Mammary microvascular endothelial cell (primary cell): ENCODE measurements around the gene WDR54. TPM values are rescaled to one million over a fixed set of nuclear protein-coding genes. Genes with fewer than 3 reads are reported as not detected.

Source experiments
- total RNA-seq: library from RNA; depleted of rRNA; stranded (reverse); fragments of >200 nt; gene quantifications from 2 replicates; pipeline ENCODE4 v1.2.3, GENCODE V29; 2015

WDR54 gene, protein sequence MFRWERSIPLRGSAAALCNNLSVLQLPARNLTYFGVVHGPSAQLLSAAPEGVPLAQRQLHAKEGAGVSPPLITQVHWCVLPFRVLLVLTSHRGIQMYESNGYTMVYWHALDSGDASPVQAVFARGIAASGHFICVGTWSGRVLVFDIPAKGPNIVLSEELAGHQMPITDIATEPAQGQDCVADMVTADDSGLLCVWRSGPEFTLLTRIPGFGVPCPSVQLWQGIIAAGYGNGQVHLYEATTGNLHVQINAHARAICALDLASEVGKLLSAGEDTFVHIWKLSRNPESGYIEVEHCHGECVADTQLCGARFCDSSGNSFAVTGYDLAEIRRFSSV
- 27.2 and 30.3 TPM in 2 replicates for total RNA-seq

DNA sequence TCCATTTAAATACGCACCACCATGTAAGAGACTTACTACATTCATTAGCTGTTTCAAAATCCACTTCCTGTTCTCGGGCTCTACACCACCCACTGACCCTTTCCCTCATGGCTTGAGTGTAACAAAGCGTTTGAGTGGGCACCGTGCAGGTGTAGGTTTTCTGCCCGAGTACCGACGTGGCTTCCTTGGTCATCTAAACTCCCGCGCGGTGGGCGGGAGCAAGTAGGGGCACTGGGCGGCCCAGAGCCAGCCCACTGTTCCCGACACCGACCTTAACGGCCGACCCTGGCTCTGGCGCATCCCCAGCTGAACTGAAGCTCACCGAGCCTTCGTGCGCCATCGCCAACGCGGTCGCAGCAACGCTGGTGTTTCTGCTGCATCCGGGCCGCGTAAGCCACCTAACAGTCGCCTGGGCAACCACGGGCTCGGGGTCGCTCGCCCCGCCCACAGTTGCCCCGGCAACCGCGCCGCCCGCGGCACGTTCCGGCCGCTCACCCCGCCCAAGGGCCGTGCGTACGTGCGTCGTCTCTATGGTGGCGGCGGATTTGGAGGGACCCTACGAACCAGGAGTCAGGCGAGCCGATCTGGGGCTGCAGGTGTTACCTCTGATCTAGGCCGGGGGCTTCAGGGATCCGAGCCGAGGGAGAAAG is at the start of gene WDR54, which contains the start of gene C2orf81:
TSS of gene WDR54 (plus strand) at position 510 of the 650 bp plus-strand sequence. CDS start 424 bp downstream, outside the sequence.
TSS of gene C2orf81 (minus strand) at position 399 of the 650 bp plus-strand sequence. CDS start at position 340, 59 bp downstream.

DNA sequence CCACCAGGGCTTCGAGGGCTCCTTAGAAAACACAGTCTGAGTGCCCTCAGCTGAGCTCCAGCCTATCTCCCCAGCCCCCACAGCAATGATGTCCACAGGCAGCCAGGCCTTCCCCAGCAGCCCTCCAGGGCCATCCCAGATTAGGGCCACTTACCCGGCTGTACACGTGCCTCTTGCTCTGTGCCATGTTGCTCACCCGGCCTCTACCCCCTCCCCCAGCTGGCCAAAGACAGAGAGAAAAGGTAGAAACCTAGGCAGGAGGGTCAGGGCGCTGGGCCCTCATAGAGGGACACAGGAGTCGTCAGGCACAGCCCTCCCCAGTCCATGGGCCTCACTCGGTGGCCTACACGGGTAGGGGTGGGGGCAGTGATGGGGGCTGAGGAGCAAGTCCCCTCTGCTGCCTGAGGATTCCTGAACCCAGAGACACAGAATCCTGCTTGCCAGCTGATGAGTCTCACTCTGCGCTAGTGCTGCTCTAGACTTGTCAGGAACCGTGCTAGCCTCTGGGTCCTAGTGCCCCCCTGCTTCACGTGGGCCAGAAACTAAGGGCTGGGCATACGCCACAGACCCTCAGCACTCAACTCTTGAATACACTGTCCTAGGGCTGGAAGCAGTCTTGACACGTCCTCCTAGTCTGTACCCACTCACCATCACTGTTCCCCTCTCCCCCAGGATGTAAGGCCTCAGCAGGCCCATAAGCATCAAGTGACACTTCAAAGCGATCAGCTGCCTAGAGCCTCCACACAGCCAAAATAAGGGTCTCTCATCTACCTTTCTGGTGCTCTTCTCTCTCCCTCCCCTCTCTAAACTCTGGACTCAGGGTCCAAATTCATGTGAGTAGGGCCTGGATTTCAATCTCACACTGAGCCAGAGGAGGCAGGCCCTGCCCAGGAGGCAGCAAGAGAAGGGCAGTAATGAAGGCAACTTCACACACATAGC is 41.4 kb upstream of the WDR54 start, which contains the start of gene DCTN1:
TSS of gene DCTN1 (minus strand) at position 461 of the 939 bp plus-strand sequence. CDS start at position 187, 274 bp downstream.

DNA sequence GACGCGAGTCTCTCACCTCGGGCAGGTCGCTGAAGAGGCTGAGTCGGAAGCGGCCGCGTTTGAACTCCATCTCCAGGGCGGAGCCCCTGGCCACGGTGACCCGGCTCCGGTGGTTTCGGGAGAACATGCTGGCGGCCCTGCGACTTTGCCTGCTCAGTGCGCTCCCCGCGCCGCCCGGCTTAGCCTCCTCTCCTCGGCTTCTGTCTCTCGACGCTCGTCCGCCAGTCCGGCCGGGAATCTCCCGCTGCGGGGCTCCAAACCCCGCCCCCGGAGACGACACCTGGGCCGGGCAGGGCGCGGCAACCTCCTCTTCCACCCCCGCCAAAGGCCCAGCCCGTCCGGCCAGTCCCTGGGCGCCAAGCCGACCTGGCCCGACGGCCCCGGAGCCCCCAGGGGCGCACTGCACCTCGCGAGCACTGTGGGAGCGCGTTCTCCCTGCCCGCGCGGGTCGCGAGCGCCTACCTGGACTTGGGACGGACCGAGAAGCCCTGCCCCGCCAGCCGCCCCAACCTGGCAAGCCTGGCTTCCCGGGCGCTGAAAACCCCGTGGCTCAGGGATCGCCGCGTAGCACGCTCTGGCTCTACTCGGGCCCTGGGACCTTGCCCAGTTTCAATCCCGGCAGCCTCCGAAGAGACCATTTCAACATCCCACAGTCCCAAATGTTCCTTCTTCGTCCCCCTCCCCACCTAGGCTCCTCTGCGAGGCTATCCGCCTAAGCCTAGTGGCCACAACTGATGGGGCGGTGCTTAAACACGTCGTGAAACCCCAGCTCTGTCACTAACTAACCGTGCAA is 20.4 kb downstream of the WDR54 start, which contains the start of gene RTKN:
TSS of gene RTKN (minus strand) at position 248 of the 793 bp plus-strand sequence. CDS start at position 127, 121 bp downstream.

DNA sequence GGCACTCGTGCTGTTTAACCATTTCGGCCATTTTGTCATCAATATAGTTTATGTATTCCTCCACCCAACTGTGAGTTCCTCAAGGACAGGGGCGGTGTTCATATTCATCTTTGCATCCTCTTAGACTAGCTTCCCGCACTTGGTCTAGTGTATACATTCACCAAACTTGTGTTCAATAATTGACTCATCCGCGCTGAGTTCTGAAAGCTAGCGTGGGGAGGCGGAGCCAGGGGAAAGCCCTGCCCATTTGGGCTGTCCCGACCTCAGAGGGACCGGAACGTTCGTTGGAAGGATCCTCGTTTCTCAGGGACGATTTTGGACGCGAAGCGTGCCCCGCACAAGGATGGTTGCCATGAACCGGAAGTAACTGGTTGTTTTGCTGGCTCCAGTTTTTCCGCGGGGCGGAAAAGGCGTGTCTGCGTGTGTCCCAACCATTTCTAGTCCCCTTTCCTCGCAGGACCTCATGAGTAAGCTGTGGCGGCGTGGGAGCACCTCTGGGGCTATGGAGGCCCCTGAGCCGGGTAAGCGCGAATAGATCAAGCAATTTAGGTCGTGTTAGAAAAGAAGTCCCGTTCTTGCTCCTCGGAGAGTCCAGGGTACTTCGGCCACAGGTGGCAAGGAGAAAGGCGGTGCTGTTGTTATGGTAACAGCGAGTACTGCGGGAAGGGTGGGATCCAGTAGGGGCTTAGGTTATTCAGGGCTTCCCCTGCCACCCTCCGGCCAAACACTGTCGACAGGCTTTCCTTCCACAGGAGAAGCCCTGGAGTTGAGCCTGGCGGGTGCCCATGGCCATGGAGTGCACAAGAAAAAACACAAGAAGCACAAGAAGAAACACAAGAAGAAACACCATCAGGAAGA is 33.4 kb downstream of the WDR54 start, which contains the start of gene INO80B:
TSS of gene INO80B (plus strand) at position 434 of the 858 bp plus-strand sequence. CDS start at position 464, 30 bp downstream.

DNA sequence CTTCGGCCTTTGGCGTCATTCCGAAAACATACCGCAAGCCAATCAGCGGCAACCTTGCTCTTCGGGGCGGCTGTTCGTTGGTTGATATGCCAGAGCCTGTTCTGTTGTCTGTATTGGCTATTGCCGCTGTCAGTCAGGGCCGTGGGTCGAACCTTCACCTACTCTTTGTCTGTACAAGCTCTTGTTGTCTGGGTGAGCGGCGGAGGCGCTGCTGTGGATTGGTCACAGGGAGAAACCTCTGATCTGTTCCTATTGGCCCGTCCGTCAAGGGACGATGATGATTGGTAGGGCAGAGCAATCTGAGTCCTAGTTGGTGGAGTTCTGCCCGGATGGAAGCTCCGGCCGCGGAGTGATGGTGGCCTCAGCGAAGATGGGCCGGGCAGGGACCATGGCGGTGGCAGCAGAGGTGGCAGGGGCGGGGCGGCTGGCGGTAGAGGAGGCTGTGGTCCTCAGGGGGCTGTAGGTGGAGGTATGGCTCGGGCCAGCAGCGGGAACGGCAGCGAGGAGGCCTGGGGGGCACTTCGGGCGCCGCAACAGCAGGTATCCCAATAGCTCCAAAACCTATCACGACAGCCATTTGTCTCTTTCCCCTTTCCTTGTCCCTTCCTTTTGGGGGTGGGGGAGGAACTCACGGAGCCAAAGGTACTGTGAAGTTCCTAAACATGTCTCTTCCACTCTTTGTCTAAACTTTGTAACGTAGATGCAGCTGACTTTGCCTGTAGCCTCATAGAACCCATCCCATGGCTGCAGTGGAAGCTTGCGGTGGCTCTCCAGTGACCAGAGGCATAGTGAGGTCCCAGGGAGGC is 36.8 kb downstream of the WDR54 start, which contains the start of gene WBP1:
TSS of gene WBP1 (plus strand) at position 307 of the 806 bp plus-strand sequence. CDS start at position 472, 165 bp downstream.

DNA sequence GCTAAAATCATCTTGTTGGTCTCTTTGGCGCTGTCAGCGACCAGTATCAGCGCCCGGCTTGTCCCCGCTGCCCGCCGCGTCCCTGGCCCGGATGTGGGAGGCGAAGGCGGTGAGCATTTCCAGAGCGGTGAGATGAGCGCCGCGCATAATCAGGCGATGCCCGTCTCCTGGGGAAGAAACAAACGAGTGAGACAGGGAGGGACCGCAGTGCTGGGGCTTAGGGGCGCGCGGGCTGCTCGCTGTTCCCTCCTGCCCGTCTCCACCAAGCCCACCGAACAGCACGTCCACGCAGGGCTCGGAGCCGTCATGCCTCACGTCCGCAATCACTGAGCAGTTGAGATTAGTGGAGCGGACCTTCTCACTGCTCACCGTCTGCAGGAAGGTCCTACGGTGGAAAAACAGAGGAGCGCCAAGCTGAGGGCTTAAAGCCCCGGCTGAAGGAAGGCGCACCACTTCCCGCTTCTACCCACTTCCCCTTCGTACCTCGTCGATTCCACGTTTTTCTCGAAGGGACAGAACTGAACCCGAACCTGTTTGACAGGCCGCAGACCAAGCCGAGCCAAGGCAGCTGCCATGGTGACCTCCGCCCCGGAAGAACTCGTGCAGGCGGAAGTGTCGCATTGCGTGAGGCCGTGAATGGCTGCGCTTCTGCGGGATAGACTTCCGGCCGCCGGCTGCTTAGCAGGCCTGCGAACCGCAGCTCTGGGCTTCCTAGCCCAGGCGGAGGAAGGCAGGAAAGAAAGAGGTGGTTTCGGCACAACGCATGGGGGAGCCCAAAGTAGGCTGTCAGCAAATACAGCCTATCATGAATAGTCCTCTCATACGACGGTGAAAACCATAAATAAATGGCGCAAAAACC is 50.8 kb downstream of the WDR54 start, which contains the start of gene MRPL53:
TSS of gene MRPL53 (minus strand) at position 595 of the 859 bp plus-strand sequence. CDS start at position 575, 20 bp downstream.

Other genes with a start within 250 kb of the WDR54 start
- 110 and 112 TPM in 2 replicates for gene MOB1A, start 242.9 kb upstream of the WDR54 start, total RNA-seq
- gene MTHFD2, start 223.1 kb upstream of the WDR54 start, total RNA-seq, result 57.7 and 61.6 TPM in 2 replicates
- 0.05 and 0.07 TPM in 2 replicates for gene SLC4A5, start 78.3 kb upstream of the WDR54 start, total RNA-seq
- 125 and 128 TPM in 2 replicates for gene DCTN1, start 41.4 kb upstream of the WDR54 start, total RNA-seq
- 0.59 and 0.67 TPM in 2 replicates for gene C2orf81, start 111 bp upstream of the WDR54 start, total RNA-seq
- 3.2 and 5.6 TPM in 2 replicates for gene RTKN, start 20.2 kb downstream of the WDR54 start, total RNA-seq
- 16.2 and 17.2 TPM in 2 replicates for gene INO80B, start 33.4 kb downstream of the WDR54 start, total RNA-seq
- gene WBP1, start 36.7 kb downstream of the WDR54 start, total RNA-seq, result 36.2 and 43.0 TPM in 2 replicates
- gene MOGS, start 43.7 kb downstream of the WDR54 start, total RNA-seq, result 67.8 and 75.5 TPM in 2 replicates
- 23.0 and 63.2 TPM in 2 replicates for gene MRPL53, start 51.0 kb downstream of the WDR54 start, total RNA-seq
- gene CCDC142, start 61.3 kb downstream of the WDR54 start, total RNA-seq, result 9.8 and 9.9 TPM in 2 replicates
- 15.8 and 22.0 TPM in 2 replicates for gene TTC31, start 61.4 kb downstream of the WDR54 start, total RNA-seq
- gene LBX2, start 77.9 kb downstream of the WDR54 start, total RNA-seq, result 2.5 and 4.3 TPM in 2 replicates
- gene PCGF1, start 86.0 kb downstream of the WDR54 start, total RNA-seq, result 5.1 and 6.2 TPM in 2 replicates
- not detected in 2 replicates for gene TLX2, start 92.7 kb downstream of the WDR54 start, total RNA-seq
- gene DQX1, start 104.5 kb downstream of the WDR54 start, total RNA-seq, result not detected in 2 replicates
- 111 and 134 TPM in 2 replicates for gene AUP1, start 108.0 kb downstream of the WDR54 start, total RNA-seq
- 23.4 and 28.8 TPM in 2 replicates for gene HTRA2, start 108.2 kb downstream of the WDR54 start, total RNA-seq
- 0.27 and 0.94 TPM in 2 replicates for gene LOXL3, start 132.2 kb downstream of the WDR54 start, total RNA-seq
- 19.9 and 23.2 TPM in 2 replicates for gene DOK1, start 133.0 kb downstream of the WDR54 start, total RNA-seq
- not detected in 2 replicates for gene M1AP, start 226.6 kb downstream of the WDR54 start, total RNA-seq
- gene SEMA4F, start 232.5 kb downstream of the WDR54 start, total RNA-seq, result 3.7 and 5.0 TPM in 2 replicates